CD8-positive, alpha-beta memory T cell (primary cell): ENCODE measurements around the gene USP20. TPM values are rescaled to one million over a fixed set of nuclear protein-coding genes. Genes with fewer than 3 reads are reported as not detected.

Source experiments
- CTCF ChIA-PET: fragments of 350-600 bp; sonication (Branson Sonifier 250); formaldehyde crosslinking; loops from one replicate; lab custom pipeline; 2021; ENCODE audit warnings: antibody characterized with exemption; lab: Charles Lee
- POLR2A ChIA-PET: fragments of 350-600 bp; sonication (Branson Sonifier 250); formaldehyde crosslinking; loops from one replicate; lab custom pipeline; 2021; ENCODE audit warnings: antibody characterized with exemption; lab: Charles Lee
- DNase-seq, 5 donors: peaks; one replicate each; pipeline versions ENCODE4 v3.0.0 to v3.0.0-alpha.2; 2020 to 2022; ENCODE audit warnings: mixed read lengths in 1 of 5
- H3K27ac ChIP-seq: one replicate; pipeline ENCODE4 v1.7.0; 2013; ENCODE audit warnings: low read depth, mild to moderate bottlenecking, low read length, moderate library complexity
- H3K27me3 ChIP-seq: 2 replicates; pipeline ENCODE4 v1.7.0; 2013; ENCODE audit warnings: low read length, mild to moderate bottlenecking; ENCODE audit not compliant: insufficient read depth, poor library complexity, severe bottlenecking
- H3K36me3 ChIP-seq: 2 replicates; pipeline ENCODE4 v1.7.0; 2013; ENCODE audit warnings: mild to moderate bottlenecking, low read length, moderate library complexity; ENCODE audit not compliant: insufficient read depth
- H3K4me1 ChIP-seq: 2 replicates; pipeline ENCODE4 v1.7.0; 2013; ENCODE audit warnings: mild to moderate bottlenecking, low read length, moderate library complexity; ENCODE audit not compliant: insufficient read depth
- H3K4me3 ChIP-seq: 2 replicates; pipeline ENCODE4 v1.7.0; 2013; ENCODE audit warnings: mild to moderate bottlenecking, low read length
- H3K9me3 ChIP-seq: 2 replicates; pipeline ENCODE4 v1.7.0; 2013; ENCODE audit warnings: mild to moderate bottlenecking, low read length
- H3K27ac Mint-ChIP-seq, 8 donors: one replicate each; pipeline ENCODE4 v1.8.0; 2020 to 2021; ENCODE audit warnings: mixed read lengths in 8 of 8, mild to moderate bottlenecking in 6 of 8, inconsistent platforms in 3 of 8, moderate library complexity in 3 of 8
- H3K27me3 Mint-ChIP-seq, 2 donors: one replicate each; pipeline ENCODE4 v1.8.0; 2020 to 2021; ENCODE audit warnings: mixed read lengths in 2 of 2, mild to moderate bottlenecking in 1 of 2, moderate library complexity in 1 of 2
- H3K36me3 Mint-ChIP-seq, 3 donors: one replicate each; pipeline ENCODE4 v1.8.0; 2020 to 2021; ENCODE audit warnings: mixed read lengths in 3 of 3, inconsistent platforms in 1 of 3, mild to moderate bottlenecking in 1 of 3
- H3K4me1 Mint-ChIP-seq, 3 donors: one replicate each; pipeline ENCODE4 v1.8.0; 2020 to 2021; ENCODE audit warnings: mixed read lengths in 3 of 3, inconsistent platforms in 1 of 3, mild to moderate bottlenecking in 1 of 3
- H3K4me3 Mint-ChIP-seq, 7 donors: one replicate each; pipeline ENCODE4 v1.8.0; 2020 to 2021; ENCODE audit warnings: mixed read lengths in 7 of 7, mild to moderate bottlenecking in 6 of 7, moderate library complexity in 4 of 7, inconsistent platforms in 2 of 7
- H3K9me3 Mint-ChIP-seq, 5 donors: one replicate each; pipeline ENCODE4 v1.8.0; 2020 to 2022; ENCODE audit warnings: mixed read lengths in 5 of 5, mild to moderate bottlenecking in 3 of 5, moderate library complexity in 2 of 5, inconsistent platforms in 1 of 5
- polyA plus RNA-seq: library from polyadenylated mRNA; unstranded; fragments of 300-500 nt; fragmentation: Illumina TruSeq; gene quantifications from one replicate; pipeline ENCODE4 v1.2.3, GENCODE V29; 2021
- total RNA-seq, 2 experiments: library from RNA; stranded (reverse); gene quantifications; one replicate each; pipeline ENCODE4 v1.2.3, GENCODE V29; 2021

Gene USP20
- total and polyA plus RNA-seq, 3 experiments from 2014 or later = 50.2 to 50.8 (median 50.3) TPM

- H3K27me3 Mint-ChIP-seq = no peaks in the 10 kb centered on the region
- no peaks in the 10 kb centered on the region for H3K9me3 Mint-ChIP-seq
- peak overlapping the region in 5 of 7 donors; percentile 30 to 85 (median 63) for H3K4me3 Mint-ChIP-seq
- H3K36me3 ChIP-seq = peaks cover 18% of the 10 kb centered on the region
- H3K27me3 ChIP-seq = no peaks in the 10 kb centered on the region
- H3K27ac Mint-ChIP-seq = peak overlapping the region; percentile 55 to 97 (median 93)
- peaks cover 98% of the 10 kb centered on the region for H3K4me1 ChIP-seq
- ChIA-PET POLR2A (interaction anchor here (0.7 to 1.2 kb wide), 2 partner anchors 23 to 125 kb away, joined by 3 to 4 read pairs; no protein-coding TSS in a partner anchor), CTCF (interaction anchor here (1.0 to 1.7 kb wide), 3 partner anchors 19 to 21 kb away, joined by 3 to 6 read pairs (median 5); no protein-coding TSS in a partner anchor)
- H3K9me3 ChIP-seq = no peaks in the 10 kb centered on the region
- H3K4me1 Mint-ChIP-seq = peaks cover 72 to 95% (median 76%) of the 10 kb centered on the region in 3 donors
- no peak for DNase-seq
- peaks cover 7 to 55% (median 19%) of the 10 kb centered on the region in 3 donors for H3K36me3 Mint-ChIP-seq
- H3K4me3 ChIP-seq = peak overlapping the region; percentile 33
- H3K27ac ChIP-seq = no peak overlapping the region
Measured at GRCh38 chr9:129865668-129866320, 30.5 kb downstream of the USP20 start.

DNA sequence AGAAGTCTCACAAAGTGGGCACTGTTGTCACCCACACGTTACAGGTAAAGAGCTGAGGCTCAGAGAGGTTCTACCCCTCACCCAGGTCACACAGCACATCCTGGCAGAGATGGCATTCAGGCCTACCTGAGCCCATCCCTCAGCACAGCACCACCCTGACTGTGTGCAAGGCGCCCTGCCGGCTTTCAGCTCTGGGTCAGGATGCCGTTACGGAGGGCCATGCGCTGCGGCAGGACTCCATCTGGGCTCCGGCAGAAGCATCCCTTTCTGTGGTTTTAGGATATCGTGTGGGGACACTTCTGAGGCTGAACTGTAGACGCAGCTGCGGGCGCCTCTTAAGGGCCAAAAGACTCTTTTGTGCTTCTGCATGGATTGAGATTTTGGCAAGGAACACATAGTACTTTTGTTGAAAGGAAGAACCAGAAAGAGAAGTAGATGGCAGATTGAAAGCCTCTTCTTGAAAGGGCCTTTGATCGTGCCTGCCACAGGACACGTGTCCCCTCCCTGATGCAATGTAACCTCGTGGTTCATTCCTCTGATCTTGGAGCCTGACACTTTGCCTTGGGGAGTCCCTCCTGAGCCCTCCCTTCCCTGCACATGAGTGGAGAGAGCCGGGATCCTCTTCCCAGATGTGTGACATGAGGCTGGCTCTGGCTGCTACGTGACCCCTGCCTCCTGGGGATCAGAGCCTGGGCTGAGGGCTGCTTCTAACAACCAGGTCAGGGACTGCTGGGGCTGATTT lies 31.3 kb downstream of the USP20 start:
- no peaks in the 10 kb centered on the region for H3K9me3 ChIP-seq
- DNase-seq = peak in 3 of 5 donors; percentile 28 to 81 (median 60)
- peaks cover 7 to 53% (median 22%) of the 10 kb centered on the region in 3 donors for H3K36me3 Mint-ChIP-seq
- H3K4me1 Mint-ChIP-seq = peaks cover 69 to 95% (median 78%) of the 10 kb centered on the region in 3 donors
- peaks cover 98% of the 10 kb centered on the region for H3K4me1 ChIP-seq
- peak overlapping the region; percentile 55 to 97 (median 92) for H3K27ac Mint-ChIP-seq
- H3K4me3 Mint-ChIP-seq = peak overlapping the region; percentile 10 to 85 (median 63)
- ChIA-PET CTCF (interaction anchor here (1.0 kb wide), 1 partner anchor 18 kb away, joined by 3 read pairs; no protein-coding TSS in a partner anchor), POLR2A (interaction anchor here (1.2 kb wide), 1 partner anchor 22 kb away, joined by 4 read pairs; no protein-coding TSS in a partner anchor)
- H3K36me3 ChIP-seq = peaks cover 11% of the 10 kb centered on the region
- H3K4me3 ChIP-seq = peak overlapping the region; percentile 33
- no peak overlapping the region for H3K27ac ChIP-seq
- H3K27me3 ChIP-seq = no peaks in the 10 kb centered on the region
- H3K9me3 Mint-ChIP-seq = no peaks in the 10 kb centered on the region
- H3K27me3 Mint-ChIP-seq = no peaks in the 10 kb centered on the region

DNA sequence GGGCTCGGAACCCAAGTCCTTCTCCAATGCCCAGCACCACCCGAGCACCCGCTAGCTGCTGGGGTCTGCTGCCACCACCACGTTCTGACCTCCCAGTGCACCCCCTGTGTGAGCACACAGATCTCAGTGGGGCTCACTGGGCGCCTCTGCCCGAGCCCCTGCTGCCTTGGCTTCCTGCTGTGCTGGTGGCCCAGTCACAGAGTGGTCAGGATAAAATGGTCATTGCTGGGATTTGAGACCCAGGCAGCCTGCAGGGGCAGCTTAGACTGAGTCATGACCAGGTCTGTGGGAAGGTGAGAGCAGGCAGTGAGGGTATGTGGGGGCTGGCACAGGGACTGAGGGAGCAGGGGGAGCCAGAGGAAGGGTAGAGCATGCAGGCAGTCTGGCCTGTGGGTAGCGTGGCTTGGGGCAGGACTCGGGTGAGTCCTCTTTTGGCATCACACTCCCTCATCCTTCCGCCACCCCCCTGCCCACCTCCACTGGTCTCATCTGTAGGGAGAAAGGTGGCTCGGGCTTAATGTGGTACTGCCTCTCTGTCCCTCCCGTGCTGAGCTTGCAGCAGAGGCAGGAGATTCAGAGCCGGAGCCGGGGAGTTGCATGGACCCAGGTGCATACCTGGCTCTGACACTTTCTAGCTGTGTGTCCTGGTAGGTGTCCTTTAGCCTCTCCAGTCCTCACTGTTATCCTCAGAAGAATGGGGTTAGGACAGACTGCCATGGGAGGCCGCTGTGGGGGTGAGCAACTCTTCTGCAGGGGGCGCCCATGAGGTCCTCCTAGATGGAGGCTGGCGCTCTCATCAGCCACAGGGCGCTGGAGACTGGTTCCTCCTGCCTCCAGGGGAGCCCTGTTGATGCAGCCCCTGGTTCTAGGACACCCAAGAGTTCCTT lies 32.1 kb downstream of the USP20 start:
- ChIA-PET CTCF (interaction anchor here (1.3 to 2.7 kb wide), 3 partner anchors 18 to 22 kb away, joined by 3 to 9 read pairs (median 7); no protein-coding TSS in a partner anchor), POLR2A (interaction anchor here (0.5 to 1.6 kb wide), 5 partner anchors 16 to 81 kb away, joined by 3 to 11 read pairs (median 6); no protein-coding TSS in a partner anchor)
- Mint-ChIP-seq H3K36me3 (peaks cover 7 to 52% (median 22%) of the 10 kb centered on the region in 3 donors), H3K4me3 (peak overlapping the region; percentile 37 to 76 (median 60)), H3K9me3 (no peaks in the 10 kb centered on the region), H3K27ac (peak overlapping the region; percentile 55 to 97 (median 92)), H3K4me1 (peaks cover 67 to 94% (median 80%) of the 10 kb centered on the region in 3 donors), H3K27me3 (no peaks in the 10 kb centered on the region)
- H3K4me3 ChIP-seq = peak overlapping the region; percentile 18
- DNase-seq = peak in 1 of 5 donors; percentile 27
- H3K27me3 ChIP-seq = no peaks in the 10 kb centered on the region
- no peak overlapping the region for H3K27ac ChIP-seq
- H3K36me3 ChIP-seq = peaks cover 6% of the 10 kb centered on the region
- H3K4me1 ChIP-seq = peaks cover 94% of the 10 kb centered on the region
- no peaks in the 10 kb centered on the region for H3K9me3 ChIP-seq

- Histone ChIP-seq H3K36me3 (peaks cover 6% of the 10 kb centered on the region), H3K27ac (peak overlapping the region; percentile 87), H3K27me3 (no peaks in the 10 kb centered on the region), H3K9me3 (no peaks in the 10 kb centered on the region), H3K4me1 (peaks cover 90% of the 10 kb centered on the region), H3K4me3 (peak overlapping the region; percentile 42)
- Mint-ChIP-seq H3K4me3 (peak overlapping the region; percentile 44 to 84 (median 71)), H3K27me3 (no peaks in the 10 kb centered on the region), H3K36me3 (peaks cover 4 to 52% (median 20%) of the 10 kb centered on the region in 3 donors), H3K4me1 (peaks cover 64 to 92% (median 80%) of the 10 kb centered on the region in 3 donors), H3K9me3 (no peaks in the 10 kb centered on the region), H3K27ac (peak overlapping the region; percentile 92 to 99 (median 96))
- ChIA-PET POLR2A (interaction anchor here (0.6 to 1.9 kb wide), 9 partner anchors 9 to 260 kb away, joined by 3 to 11 read pairs (median 5); partner anchors contain the start of gene TOR1B), CTCF (interaction anchor here (1.3 to 2.7 kb wide), 4 partner anchors 17 to 24 kb away, joined by 3 to 9 read pairs (median 5); no protein-coding TSS in a partner anchor)
- DNase-seq = no peak
Measured at GRCh38 chr9:129868023-129868871, 33.0 kb downstream of the USP20 start.

- H3K4me1 Mint-ChIP-seq = peaks cover 60 to 90% (median 80%) of the 10 kb centered on the region in 3 donors
- CTCF ChIA-PET = interaction anchor here (1.3 to 2.7 kb wide), 4 partner anchors 16 to 23 kb away, joined by 3 to 9 read pairs (median 6); no protein-coding TSS in a partner anchor
Measured at GRCh38 chr9:129868872-129869486, 33.7 kb downstream of the USP20 start.

More at GRCh38 chr9:129868872-129869486, 33.7 kb downstream of the USP20 start:
- Histone ChIP-seq H3K4me1 (peaks cover 83% of the 10 kb centered on the region), H3K36me3 (peaks cover 13% of the 10 kb centered on the region), H3K9me3 (no peaks in the 10 kb centered on the region), H3K4me3 (peak overlapping the region; percentile 62), H3K27ac (peak overlapping the region; percentile 87), H3K27me3 (no peaks in the 10 kb centered on the region)
- Mint-ChIP-seq H3K36me3 (peaks cover 0 to 55% (median 18%) of the 10 kb centered on the region in 3 donors), H3K4me3 (peak overlapping the region; percentile 44 to 84 (median 71)), H3K9me3 (no peaks in the 10 kb centered on the region), H3K27me3 (no peaks in the 10 kb centered on the region), H3K27ac (peak overlapping the region; percentile 92 to 99 (median 96))
- POLR2A ChIA-PET = interaction anchor here (0.6 to 1.9 kb wide), 10 partner anchors 10 to 259 kb away, joined by 3 to 11 read pairs (median 4); partner anchors contain the start of gene TOR1B
- peak; percentile 84 to 97 (median 95) for DNase-seq
